ENCODE measurements around the gene POU2F3.

DNA sequence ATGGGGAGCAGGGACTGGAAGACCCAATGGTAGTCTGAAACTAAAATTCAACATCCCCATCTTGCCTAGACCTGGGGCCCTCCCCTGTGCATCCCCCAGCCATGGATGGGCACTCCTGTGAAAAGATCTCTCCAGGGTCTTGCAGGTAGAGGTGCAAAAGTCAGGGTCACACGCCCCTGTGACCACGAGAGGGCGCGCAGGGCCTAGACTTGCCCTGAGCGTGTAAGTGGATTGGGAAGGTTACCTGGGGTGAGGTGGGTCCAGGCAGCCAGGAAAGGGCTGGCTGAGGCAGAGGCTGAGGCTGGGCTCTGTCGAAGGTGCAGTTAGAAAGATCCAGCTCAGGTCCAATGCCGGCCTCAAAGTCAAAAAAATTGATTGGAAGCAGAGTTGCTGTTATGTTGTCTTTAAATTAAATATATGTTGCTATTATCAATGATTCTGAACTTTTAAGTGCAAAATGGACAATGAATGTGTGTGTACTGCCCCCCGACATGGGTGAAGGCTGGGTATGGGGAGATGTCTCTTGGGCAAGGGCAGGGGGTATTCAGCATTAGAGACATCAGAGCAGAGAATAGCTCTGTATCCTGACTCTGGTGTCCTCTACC, 4.8 kb upstream of the POU2F3 start:
- TF ChIP-seq, protein P1, sequence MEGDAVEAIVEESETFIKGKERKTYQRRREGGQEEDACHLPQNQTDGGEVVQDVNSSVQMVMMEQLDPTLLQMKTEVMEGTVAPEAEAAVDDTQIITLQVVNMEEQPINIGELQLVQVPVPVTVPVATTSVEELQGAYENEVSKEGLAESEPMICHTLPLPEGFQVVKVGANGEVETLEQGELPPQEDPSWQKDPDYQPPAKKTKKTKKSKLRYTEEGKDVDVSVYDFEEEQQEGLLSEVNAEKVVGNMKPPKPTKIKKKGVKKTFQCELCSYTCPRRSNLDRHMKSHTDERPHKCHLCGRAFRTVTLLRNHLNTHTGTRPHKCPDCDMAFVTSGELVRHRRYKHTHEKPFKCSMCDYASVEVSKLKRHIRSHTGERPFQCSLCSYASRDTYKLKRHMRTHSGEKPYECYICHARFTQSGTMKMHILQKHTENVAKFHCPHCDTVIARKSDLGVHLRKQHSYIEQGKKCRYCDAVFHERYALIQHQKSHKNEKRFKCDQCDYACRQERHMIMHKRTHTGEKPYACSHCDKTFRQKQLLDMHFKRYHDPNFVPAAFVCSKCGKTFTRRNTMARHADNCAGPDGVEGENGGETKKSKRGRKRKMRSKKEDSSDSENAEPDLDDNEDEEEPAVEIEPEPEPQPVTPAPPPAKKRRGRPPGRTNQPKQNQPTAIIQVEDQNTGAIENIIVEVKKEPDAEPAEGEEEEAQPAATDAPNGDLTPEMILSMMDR (IDR thresholded peaks at IDR 0.05; ENCODE audit: low read depth, low read length): peak; percentile 89
- TF ChIP-seq MYC (IDR thresholded peaks at IDR 0.05; ENCODE audit: low read depth, low read length): no peak

Data from NB4 (cell line).